Esophagus squamous epithelium (tissue), 5 donors: ENCODE results near the gene MSTO1. TPM values are rescaled to one million over a fixed set of nuclear protein-coding genes. Genes with fewer than 3 reads are reported as not detected.

ENCODE experiments used
- DNase-seq: peaks from one replicate; lab custom pipeline; 2025; lab: John Stamatoyannopoulos, UW
- H3K27ac ChIP-seq, 4 donors: fragments of 200-600 bp; sonication (generic); one replicate each; pipeline ENCODE4 v1.5.1; 2016 to 2019; ENCODE audit warnings: mild to moderate bottlenecking in 1 of 4
- H3K27me3 ChIP-seq, 4 donors: fragments of 200-600 bp; sonication (generic); 1 replicate in 3 of 4; 2 replicates in 1 of 4; pipeline versions ENCODE4 v1.5.1 to v1.6.0; 2017 to 2021; ENCODE audit warnings: antibody characterized with exemption in 1 of 4
- H3K36me3 ChIP-seq, 3 donors: fragments of 200-600 bp; sonication (generic); one replicate each; pipeline ENCODE4 v1.5.1; 2016 to 2019
- H3K4me1 ChIP-seq, 3 donors: fragments of 200-600 bp; sonication (generic); one replicate each; pipeline ENCODE4 v1.5.1; 2017 to 2019
- H3K4me3 ChIP-seq, 4 donors: fragments of 200-600 bp; sonication (generic); 1 replicate in 3 of 4; 2 replicates in 1 of 4; pipeline ENCODE4 v1.5.1; 2016 to 2019; ENCODE audit warnings: mild to moderate bottlenecking in 2 of 4, moderate library complexity in 1 of 4
- H3K9me3 ChIP-seq, 3 donors: fragments of 200-600 bp; sonication (generic); one replicate each; pipeline ENCODE4 v1.5.1; 2016 to 2019
- CTCF ChIP-seq, 6 experiments: fragments of 450-650 bp in 4 of 6; fragments of 200-600 bp in 2 of 6; sonication (generic) in 2 of 6; IDR thresholded peaks; one replicate each; pipeline ENCODE4 v1.5.1; 2016 to 2019; ENCODE audit warnings: antibody characterized with exemption in 6 of 6, mild to moderate bottlenecking in 4 of 6, moderate library complexity in 4 of 6
- POLR2A ChIP-seq, 4 donors: fragments of 450-650 bp; IDR thresholded peaks; one replicate each; pipeline ENCODE4 v1.6.1; 2017; ENCODE audit warnings: antibody characterized with exemption in 4 of 4, mild to moderate bottlenecking in 4 of 4, moderate library complexity in 3 of 4
- WGBS, 2 donors: methylation state at CpG; one replicate each; pipeline ENCODE4 v1.1.5; 2018; 5-methylcytosine and 5-hydroxymethylcytosine counted together
- intact Hi-C: fragments of 100-400 bp; cut with DNase I; formaldehyde crosslinking; loops from one replicate; pipeline ENCODE4 v1.15.0; 2022
- total RNA-seq, 4 donors: library from RNA; depleted of rRNA; stranded (reverse); fragments of >200 nt; gene quantifications; one replicate each; pipeline ENCODE4 v1.1.0, GENCODE V29; 2016
- donor health status: DM: yes; HTN: yes; CAD: no.

Gene MSTO1
- total RNA-seq, 4 donors from 2014 or later: 2.6 to 17.9 (median 13.6) TPM

GRCh38 chr1:155643230-155643629 lies 33.2 kb downstream of the MSTO1 start:
- WGBS, 2 donors: 89% methylated on average over 3 of the region's 3 CpGs
- no peaks in the 10 kb centered on the region for H3K27me3 ChIP-seq
- no peak for DNase-seq

GRCh38 chr1:155645034-155645598 lies 35.1 kb downstream of the MSTO1 start:
- Histone ChIP-seq H3K9me3 (peaks cover 0 to 25% (median 23%) of the 10 kb centered on the region in 3 donors), H3K4me3 (no peak overlapping the region), H3K27me3 (no peaks in the 10 kb centered on the region), H3K36me3 (no peaks in the 10 kb centered on the region), H3K4me1 (peaks cover 7 to 37% (median 29%) of the 10 kb centered on the region in 3 donors), H3K27ac (peak overlapping the region in 1 of 4 donors; percentile 13)
- DNase-seq: no peak
- 40 to 72% methylated on average over 4 of the region's 4 CpGs for WGBS, 2 donors
- intact Hi-C loops: no loop called here
- TF ChIP-seq CTCF (IDR thresholded peaks at IDR 0.05): no peak
- no peak for TF ChIP-seq POLR2A (IDR thresholded peaks at IDR 0.05)

More at GRCh38 chr1:155643230-155643629, 33.2 kb downstream of the MSTO1 start:
- intact Hi-C loops: no loop called here
- Histone ChIP-seq H3K4me1 (peaks cover 7 to 22% (median 21%) of the 10 kb centered on the region in 3 donors), H3K27ac (no peak overlapping the region), H3K36me3 (no peaks in the 10 kb centered on the region), H3K4me3 (no peak overlapping the region), H3K9me3 (peaks cover 0 to 25% (median 23%) of the 10 kb centered on the region in 3 donors)
- TF ChIP-seq CTCF (IDR thresholded peaks at IDR 0.05) (no peak), POLR2A (IDR thresholded peaks at IDR 0.05) (no peak)

GRCh38 chr1:155645648-155646047 lies 35.6 kb downstream of the MSTO1 start:
- intact Hi-C loops: no loop called here
- Histone ChIP-seq H3K4me3 (no peak overlapping the region), H3K27ac (peak overlapping the region in 1 of 4 donors; percentile 13), H3K9me3 (peaks cover 0 to 25% (median 23%) of the 10 kb centered on the region in 3 donors), H3K36me3 (no peaks in the 10 kb centered on the region), H3K4me1 (peaks cover 7 to 42% (median 34%) of the 10 kb centered on the region in 3 donors), H3K27me3 (no peaks in the 10 kb centered on the region)
- WGBS, 2 donors: 54 to 64% methylated on average over 6 of the region's 6 CpGs
- TF ChIP-seq CTCF (IDR thresholded peaks at IDR 0.05): no peak
- no peak for TF ChIP-seq POLR2A (IDR thresholded peaks at IDR 0.05)
- DNase-seq: no peak

GRCh38 chr1:155646307-155646706 lies 36.3 kb downstream of the MSTO1 start:
- TF ChIP-seq POLR2A (IDR thresholded peaks at IDR 0.05) (no peak), CTCF (IDR thresholded peaks at IDR 0.05) (no peak)
- Histone ChIP-seq H3K36me3 (no peaks in the 10 kb centered on the region), H3K27ac (peak overlapping the region in 1 of 4 donors; percentile 21), H3K4me1 (peaks cover 10 to 49% (median 36%) of the 10 kb centered on the region in 3 donors), H3K27me3 (no peaks in the 10 kb centered on the region), H3K4me3 (no peak overlapping the region), H3K9me3 (peaks cover 0 to 23% (median 23%) of the 10 kb centered on the region in 3 donors)
- intact Hi-C loops: no loop called here
- WGBS, 2 donors: 75 to 82% methylated on average over 2 of the region's 2 CpGs
- DNase-seq: no peak
